Coronary artery (tissue), 2 donors: ENCODE measurements around the gene FGD5.

Experiments used
- DNase-seq: peaks from one replicate; pipeline ENCODE4 v3.0.0-alpha.2; 2017; ENCODE audit warnings: low spot score
- H3K27ac ChIP-seq, 2 donors: fragments of 200-600 bp; sonication (generic); one replicate each; pipeline ENCODE4 v1.5.1; 2016 to 2019
- H3K4me3 ChIP-seq: fragments of 200-600 bp; sonication (generic); 2 replicates; pipeline ENCODE4 v1.5.1; 2016; ENCODE audit warnings: mild to moderate bottlenecking, moderate library complexity
- CTCF ChIP-seq: fragments of 200-600 bp; sonication (generic); IDR thresholded peaks from one replicate; pipeline ENCODE4 v1.5.1; 2019; ENCODE audit warnings: antibody characterized with exemption

The FGD5 gene

GRCh38 chr3:14846226-14846880 is 27.6 kb downstream of the FGD5 start:
- TF ChIP-seq CTCF = no peak
- H3K27ac ChIP-seq = peak overlapping the region in 1 of 2 donors; percentile 62
- no peak for DNase-seq
- no peak overlapping the region for H3K4me3 ChIP-seq

GRCh38 chr3:14847613-14848541 is 29.1 kb downstream of the FGD5 start:
- Histone ChIP-seq H3K27ac (peak overlapping the region in 1 of 2 donors; percentile 62), H3K4me3 (no peak overlapping the region)
- DNase-seq = no peak
- no peak for TF ChIP-seq CTCF

GRCh38 chr3:14848906-14849305 is 30.1 kb downstream of the FGD5 start:
- H3K27ac ChIP-seq = no peak overlapping the region
- TF ChIP-seq CTCF = no peak
- no peak overlapping the region for H3K4me3 ChIP-seq
- DNase-seq = no peak

- Histone ChIP-seq H3K4me3 (no peak overlapping the region), H3K27ac (no peak overlapping the region)
- DNase-seq = no peak
- TF ChIP-seq CTCF = no peak
Measured at GRCh38 chr3:14849638-14850230, 31.0 kb downstream of the FGD5 start.

- no peak for DNase-seq
- H3K4me3 ChIP-seq = no peak overlapping the region
- TF ChIP-seq CTCF = no peak
- H3K27ac ChIP-seq = peak overlapping the region in 1 of 2 donors; percentile 65
Measured at GRCh38 chr3:14852058-14852594, 33.4 kb downstream of the FGD5 start.

GRCh38 chr3:14852717-14853116 is 34.0 kb downstream of the FGD5 start:
- TF ChIP-seq CTCF = no peak
- Histone ChIP-seq H3K4me3 (no peak overlapping the region), H3K27ac (peak overlapping the region in 1 of 2 donors; percentile 65)
- DNase-seq = no peak
